Measurements from ENCODE around the gene LBR. TPM values are rescaled to one million over a fixed set of nuclear protein-coding genes. Genes with fewer than 3 reads are reported as not detected.

Gene LBR
- total and polyA plus RNA-seq, 2 donors from 2014 or later, result 13.1 to 80.2 TPM

GRCh38 chr1:225453797-225454648, 26.2 kb upstream of the LBR start:
- Histone ChIP-seq H3K36me3 (ENCODE audit: control insufficient read depth in 2 of 3, insufficient read depth in 3 of 3, low read length in 3 of 3) (no peaks in the 10 kb centered on the region), H3K4me1 (ENCODE audit: control insufficient read depth in 2 of 3, insufficient read depth in 2 of 3, low read depth in 1 of 3, low read length in 3 of 3) (no peaks in the 10 kb centered on the region), H3K9ac (ENCODE audit: low read length in 3 of 3) (no peak overlapping the region), H3K27me3 (ENCODE audit: control insufficient read depth, insufficient read depth, low read length) (no peaks in the 10 kb centered on the region), H3K27ac (ENCODE audit: low read depth in 2 of 2, low read length in 2 of 2) (no peak overlapping the region), H3K9me3 (ENCODE audit: control insufficient read depth in 2 of 3, insufficient read depth in 1 of 3, low read length in 3 of 3) (no peaks in the 10 kb centered on the region), H3K4me3 (ENCODE audit: low read length in 3 of 3) (no peak overlapping the region)
- DNase-seq, result peak in 2 of 5 donors; percentile 10 to 17
- TF ChIP-seq CTCF (IDR thresholded peaks at IDR 0.05; ENCODE audit: borderline replicate concordance, extremely low read depth, insufficient read depth), result no peak
- no peak for FAIRE-seq
- intact Hi-C loops (cut with DNase I), result no loop called here

DNA sequence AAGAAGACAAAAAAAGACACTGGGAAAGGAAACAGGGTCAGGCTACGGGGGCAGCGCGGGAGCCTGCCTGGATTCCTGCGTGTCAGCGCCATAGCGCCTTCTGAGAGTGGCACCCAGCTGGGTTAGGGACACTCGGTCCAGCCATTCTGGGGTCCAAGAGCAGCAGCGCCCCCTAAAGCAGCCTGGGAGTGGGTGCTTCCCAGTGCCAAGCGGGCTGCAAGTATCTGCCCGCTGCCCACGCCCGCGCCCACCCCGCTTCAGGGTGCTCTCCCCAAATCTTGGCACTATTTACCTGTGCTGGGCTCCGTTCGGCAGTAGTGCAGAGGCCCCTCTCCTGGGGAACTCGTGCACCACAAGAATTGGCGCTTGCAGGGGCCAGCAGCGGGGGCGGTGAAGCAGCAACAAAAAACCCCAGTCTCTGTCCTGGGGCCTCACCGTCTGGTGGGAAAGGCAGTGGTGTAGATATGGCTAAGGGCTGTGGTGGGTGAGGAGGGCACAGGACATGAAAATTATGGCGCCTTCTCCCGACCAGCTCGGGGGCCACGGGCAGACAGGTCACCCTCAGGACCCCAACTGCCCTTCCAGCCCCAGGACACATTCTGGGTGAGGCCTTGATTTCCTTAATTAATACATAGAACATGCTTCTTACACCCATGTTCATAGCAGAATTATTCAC, 24.1 kb upstream of the LBR start:
- Histone ChIP-seq H3K27ac (ENCODE audit: low read depth in 2 of 2, low read length in 2 of 2) (no peak overlapping the region), H3K36me3 (ENCODE audit: control insufficient read depth in 2 of 3, insufficient read depth in 3 of 3, low read length in 3 of 3) (no peaks in the 10 kb centered on the region), H3K4me1 (ENCODE audit: control insufficient read depth in 2 of 3, insufficient read depth in 2 of 3, low read depth in 1 of 3, low read length in 3 of 3) (peaks cover 0 to 6% (median 2%) of the 10 kb centered on the region in 3 donors), H3K27me3 (ENCODE audit: control insufficient read depth, insufficient read depth, low read length) (no peaks in the 10 kb centered on the region), H3K9ac (ENCODE audit: low read length in 3 of 3) (no peak overlapping the region), H3K4me3 (ENCODE audit: low read length in 3 of 3) (no peak overlapping the region), H3K9me3 (ENCODE audit: control insufficient read depth in 2 of 3, insufficient read depth in 1 of 3, low read length in 3 of 3) (no peaks in the 10 kb centered on the region)
- TF ChIP-seq CTCF (IDR thresholded peaks at IDR 0.05; ENCODE audit: borderline replicate concordance, extremely low read depth, insufficient read depth), result no peak
- FAIRE-seq (no peak), DNase-seq (peak in 2 of 5 donors; percentile 19 to 65)
- intact Hi-C loops (cut with DNase I), result no loop called here

DNA sequence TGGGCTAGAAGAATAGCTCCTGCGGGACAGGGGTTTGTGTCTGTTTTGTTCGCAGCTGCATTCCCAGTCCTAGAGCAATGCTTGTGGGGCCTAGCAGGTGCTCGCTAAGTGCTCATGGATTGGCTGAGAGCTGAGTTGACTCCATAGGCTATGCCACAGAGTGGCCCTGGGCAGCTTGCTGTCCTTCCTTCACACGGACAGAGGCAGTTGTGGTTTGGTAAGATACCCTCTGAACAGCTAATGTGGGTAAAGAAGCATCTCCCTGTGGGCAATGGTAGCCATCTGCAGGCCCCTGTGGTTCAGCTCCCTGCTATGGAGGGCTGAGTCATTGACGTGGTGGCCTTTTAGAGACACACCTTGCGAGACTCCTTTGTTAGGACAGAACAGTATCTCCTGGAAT, 23.5 kb upstream of the LBR start:
- DNase-seq (peak in 2 of 5 donors; percentile 16 to 22), FAIRE-seq (no peak)
- Histone ChIP-seq H3K9ac (ENCODE audit: low read length in 3 of 3) (no peak overlapping the region), H3K4me3 (ENCODE audit: low read length in 3 of 3) (no peak overlapping the region), H3K27ac (ENCODE audit: low read depth in 2 of 2, low read length in 2 of 2) (no peak overlapping the region), H3K27me3 (ENCODE audit: control insufficient read depth, insufficient read depth, low read length) (no peaks in the 10 kb centered on the region), H3K4me1 (ENCODE audit: control insufficient read depth in 2 of 3, insufficient read depth in 2 of 3, low read depth in 1 of 3, low read length in 3 of 3) (peaks cover 0 to 11% (median 9%) of the 10 kb centered on the region in 3 donors), H3K9me3 (ENCODE audit: control insufficient read depth in 2 of 3, insufficient read depth in 1 of 3, low read length in 3 of 3) (no peaks in the 10 kb centered on the region), H3K36me3 (ENCODE audit: control insufficient read depth in 2 of 3, insufficient read depth in 3 of 3, low read length in 3 of 3) (no peaks in the 10 kb centered on the region)
- intact Hi-C loops (cut with DNase I), result no loop called here
- TF ChIP-seq CTCF (IDR thresholded peaks at IDR 0.05; ENCODE audit: borderline replicate concordance, extremely low read depth, insufficient read depth), result no peak
